ENCODE data around the gene SLC5A5. TPM values are rescaled to one million over a fixed set of nuclear protein-coding genes. Genes with fewer than 3 reads are reported as not detected.
A peak's percentile ranks its signal among the peaks of the same experiment; 100 is the strongest.

Gene SLC5A5
- total and polyA plus RNA-seq, 3 experiments from 2014 or later = 0.33 to 1.7 (median 1.2) TPM

DNA sequence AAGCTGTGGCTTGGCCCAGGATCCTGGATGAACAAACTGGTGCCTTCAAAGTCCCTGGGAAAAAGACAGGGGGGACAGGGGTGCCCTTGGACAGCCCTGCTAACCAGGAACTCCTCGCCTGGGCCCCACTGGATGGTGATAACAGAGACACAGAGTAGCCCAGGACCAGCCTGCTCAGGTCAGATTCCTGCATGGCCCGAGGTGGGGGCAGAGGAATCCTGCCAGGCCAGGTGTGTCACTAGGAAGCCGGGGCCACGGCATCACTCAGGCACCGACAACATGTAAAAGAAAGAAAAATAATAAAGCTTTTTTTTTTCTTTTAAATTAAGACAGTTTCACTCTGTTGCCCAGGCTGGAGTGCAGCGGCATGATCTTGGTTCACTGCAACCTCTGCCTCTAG lies 17.7 kb upstream of the SLC5A5 start:
- no peaks in the 10 kb centered on the region for H3K9me3 Mint-ChIP-seq
- Histone ChIP-seq H3K27ac (ENCODE audit: low read depth, low read length) (no peak overlapping the region), H3K36me3 (ENCODE audit: insufficient read depth, low read length) (no peaks in the 10 kb centered on the region), H3K4me3 (ENCODE audit: low read length) (no peak overlapping the region), H3K27me3 (ENCODE audit: insufficient read depth, low read length, poor library complexity, severe bottlenecking) (no peaks in the 10 kb centered on the region), H3K4me1 (ENCODE audit: insufficient read depth, low read length) (peaks cover 30% of the 10 kb centered on the region), H3K9me3 (ENCODE audit: low read length) (no peaks in the 10 kb centered on the region)
- DNase-seq = no peak
- ChIA-PET POLR2A (no interaction called here), CTCF (interaction anchor here (0.7 to 10.9 kb wide), 11 partner anchors 11 to 578 kb away, joined by 3 to 213 read pairs (median 5); partner anchors contain the start of gene CCDC124)
- peaks cover 0 to 4% of the 10 kb centered on the region in 2 donors for H3K27me3 Mint-ChIP-seq
- H3K27ac Mint-ChIP-seq = no peak overlapping the region
- peaks cover 24 to 32% (median 31%) of the 10 kb centered on the region in 3 donors for H3K4me1 Mint-ChIP-seq
- H3K4me3 Mint-ChIP-seq = no peak overlapping the region
- H3K36me3 Mint-ChIP-seq = no peaks in the 10 kb centered on the region

DNA sequence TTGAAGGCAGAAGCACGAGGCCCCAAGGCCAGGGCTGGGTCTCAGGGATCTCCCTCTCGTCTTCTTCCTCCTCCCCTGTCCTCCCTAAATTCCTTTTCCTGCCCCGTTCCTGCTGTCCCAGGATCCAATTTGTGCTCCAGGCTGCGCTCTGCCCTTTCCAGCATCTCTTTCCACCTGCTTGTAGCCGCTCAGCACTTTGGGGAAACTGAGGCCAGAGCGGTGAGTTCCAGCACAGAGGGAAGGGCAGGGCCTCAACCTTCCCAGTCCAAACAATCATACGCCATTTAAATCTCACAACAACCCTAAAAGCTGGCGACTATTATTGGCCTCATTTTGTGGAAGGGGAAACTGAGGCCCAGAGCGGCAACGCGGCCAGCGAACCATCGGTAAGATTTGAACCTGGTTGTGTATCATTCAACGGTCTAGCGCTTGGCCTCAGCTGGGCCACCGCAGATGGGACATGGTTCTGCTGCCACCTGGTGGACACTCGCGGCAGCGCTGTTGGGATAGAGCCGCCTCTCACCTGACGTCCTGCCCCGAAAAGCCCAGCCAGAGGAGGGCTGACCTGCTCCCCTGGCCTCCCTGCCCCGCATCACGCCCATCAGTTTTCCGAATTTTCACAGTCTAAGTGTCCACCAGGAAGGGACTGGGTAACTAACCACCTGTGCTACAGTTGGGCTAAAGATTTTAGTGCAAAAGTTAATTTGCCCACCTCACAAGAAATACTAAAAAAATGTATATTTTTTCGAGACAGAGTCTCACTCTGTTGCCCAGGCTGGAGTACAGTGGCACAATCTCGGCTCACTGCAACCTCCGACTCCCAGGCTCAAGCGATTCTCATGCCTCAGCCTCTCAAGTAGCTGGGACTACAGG lies 16.2 kb upstream of the SLC5A5 start:
- peaks cover 0 to 2% (median 0%) of the 10 kb centered on the region in 5 donors for H3K9me3 Mint-ChIP-seq
- ChIA-PET POLR2A (interaction anchor here (1.5 kb wide), 1 partner anchor 152 kb away, joined by 5 read pairs; no protein-coding TSS in a partner anchor), CTCF (interaction anchor here (0.6 to 10.9 kb wide), 22 partner anchors 9 to 397 kb away, joined by 3 to 213 read pairs (median 5); partner anchors contain the start of gene CCDC124)
- peaks cover 4% of the 10 kb centered on the region for H3K36me3 ChIP-seq (ENCODE audit: insufficient read depth, low read length)
- H3K36me3 Mint-ChIP-seq = peaks cover 0 to 8% (median 3%) of the 10 kb centered on the region in 3 donors
- peaks cover 0 to 4% of the 10 kb centered on the region in 2 donors for H3K27me3 Mint-ChIP-seq
- H3K9me3 ChIP-seq (ENCODE audit: low read length) = no peaks in the 10 kb centered on the region
- H3K27me3 ChIP-seq (ENCODE audit: insufficient read depth, low read length, poor library complexity, severe bottlenecking) = no peaks in the 10 kb centered on the region
- H3K4me1 Mint-ChIP-seq = peaks cover 29 to 35% (median 32%) of the 10 kb centered on the region in 3 donors
- H3K4me1 ChIP-seq (ENCODE audit: insufficient read depth, low read length) = peaks cover 23% of the 10 kb centered on the region
- H3K27ac ChIP-seq (ENCODE audit: low read depth, low read length) = no peak overlapping the region
- no peak overlapping the region for H3K4me3 ChIP-seq (ENCODE audit: low read length)
- H3K4me3 Mint-ChIP-seq = peak overlapping the region in 1 of 7 donors; percentile 34
- DNase-seq = peak; percentile 76 to 89 (median 86)
- peak overlapping the region in 3 of 8 donors; percentile 64 to 66 (median 66) for H3K27ac Mint-ChIP-seq

DNA sequence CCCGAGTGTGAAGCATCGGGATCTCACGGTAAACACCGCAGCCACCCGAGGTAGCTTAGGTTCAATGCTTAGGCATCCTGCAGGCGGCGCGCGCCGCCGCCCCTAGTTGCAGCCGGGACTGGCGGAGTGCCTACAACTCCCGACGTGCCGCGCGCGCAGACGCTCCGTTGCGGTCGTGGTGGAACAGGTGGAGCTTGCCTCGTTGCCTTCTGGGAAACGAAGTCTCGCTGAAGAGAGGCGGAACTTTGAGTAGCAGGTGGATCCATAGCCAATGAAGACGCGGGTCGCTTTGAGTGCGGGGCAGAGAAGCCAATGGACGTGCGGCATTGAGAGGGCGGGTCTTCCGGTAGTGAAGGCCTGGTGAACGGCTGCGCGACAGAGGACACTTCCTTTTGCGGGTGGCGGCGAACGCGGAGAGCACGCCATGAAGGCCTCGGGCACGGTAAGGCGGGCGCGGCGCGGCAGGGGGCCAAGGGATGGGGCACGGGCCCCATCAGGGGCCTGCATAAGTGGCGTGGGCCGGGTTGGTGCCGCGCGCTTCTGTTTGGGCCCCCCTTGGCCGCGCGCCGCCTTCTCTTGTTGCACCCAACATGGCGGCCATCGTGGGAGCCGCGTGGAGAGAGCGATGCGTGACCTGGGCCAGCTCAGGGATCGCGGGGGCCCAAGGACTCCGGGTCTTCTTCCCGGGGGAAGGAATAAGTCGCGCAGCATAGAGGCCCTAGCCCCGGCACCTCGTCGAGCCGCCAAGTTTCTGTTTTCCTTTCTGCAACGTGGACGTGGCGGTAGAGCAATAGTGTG lies 12.0 kb upstream of the SLC5A5 start, which contains the start of gene RPL18A:
Gene RPL18A (plus strand): TSS at position 378 of the 798 bp plus-strand sequence. CDS start 47 bp downstream, at position 425.
- Mint-ChIP-seq H3K9me3 (peaks cover 0 to 2% (median 0%) of the 10 kb centered on the region in 5 donors), H3K36me3 (peaks cover 0 to 48% (median 5%) of the 10 kb centered on the region in 3 donors), H3K4me3 (peak within 1 kb of the TSS; percentile 93 to 100 (median 97)), H3K4me1 (peaks cover 34 to 40% (median 36%) of the 10 kb centered on the region in 3 donors), H3K27me3 (peaks cover 0 to 4% of the 10 kb centered on the region in 2 donors), H3K27ac (peak within 1 kb of the TSS; percentile 81 to 100 (median 96))
- Histone ChIP-seq H3K36me3 (ENCODE audit: insufficient read depth, low read length) (peaks cover 37% of the 10 kb centered on the region), H3K4me1 (ENCODE audit: insufficient read depth, low read length) (peaks cover 27% of the 10 kb centered on the region), H3K27ac (ENCODE audit: low read depth, low read length) (peak within 1 kb of the TSS; percentile 80), H3K9me3 (ENCODE audit: low read length) (no peaks in the 10 kb centered on the region), H3K27me3 (ENCODE audit: insufficient read depth, low read length, poor library complexity, severe bottlenecking) (no peaks in the 10 kb centered on the region), H3K4me3 (ENCODE audit: low read length) (peak within 1 kb of the TSS; percentile 95)
- DNase-seq = peak; percentile 97 to 99 (median 99)
- ChIA-PET POLR2A (interaction anchor here (0.5 to 4.0 kb wide), 29 partner anchors 9 to 1197 kb away, joined by 3 to 124 read pairs (median 6); partner anchors contain the start of genes CCDC124, COPE, DDX49 and FCHO1), CTCF (interaction anchor here (0.6 to 10.9 kb wide), 52 partner anchors 8 to 416 kb away, joined by 3 to 213 read pairs (median 4); partner anchors contain the start of genes B3GNT3, CCDC124, FCHO1 and JAK3)

- no peaks in the 10 kb centered on the region for H3K27me3 ChIP-seq (ENCODE audit: insufficient read depth, low read length, poor library complexity, severe bottlenecking)
- H3K9me3 ChIP-seq (ENCODE audit: low read length) = no peaks in the 10 kb centered on the region
- DNase-seq = no peak
- Mint-ChIP-seq H3K9me3 (peaks cover 0 to 2% (median 0%) of the 10 kb centered on the region in 5 donors), H3K27ac (peak overlapping the region; percentile 81 to 100 (median 96)), H3K36me3 (peaks cover 0 to 56% (median 5%) of the 10 kb centered on the region in 3 donors), H3K4me1 (peaks cover 31 to 43% (median 33%) of the 10 kb centered on the region in 3 donors), H3K27me3 (peaks cover 0 to 4% of the 10 kb centered on the region in 2 donors), H3K4me3 (peak overlapping the region; percentile 93 to 100 (median 97))
- ChIA-PET POLR2A (interaction anchor here (0.6 to 4.0 kb wide), 8 partner anchors 11 to 1196 kb away, joined by 3 to 124 read pairs (median 10); partner anchors contain the start of genes CCDC124, JAK3, PGLS and SLC5A5), CTCF (interaction anchor here (0.9 to 10.9 kb wide), 17 partner anchors 10 to 199 kb away, joined by 3 to 213 read pairs (median 7); partner anchors contain the start of genes CCDC124, FCHO1, JAK3 and SLC5A5)
- H3K27ac ChIP-seq (ENCODE audit: low read depth, low read length) = peak overlapping the region; percentile 80
- peak overlapping the region; percentile 95 for H3K4me3 ChIP-seq (ENCODE audit: low read length)
- H3K36me3 ChIP-seq (ENCODE audit: insufficient read depth, low read length) = peaks cover 37% of the 10 kb centered on the region
- H3K4me1 ChIP-seq (ENCODE audit: insufficient read depth, low read length) = peaks cover 23% of the 10 kb centered on the region
These were observed 11.3 kb upstream of the SLC5A5 start for GRCh38 chr19:17860331-17860992.

DNA sequence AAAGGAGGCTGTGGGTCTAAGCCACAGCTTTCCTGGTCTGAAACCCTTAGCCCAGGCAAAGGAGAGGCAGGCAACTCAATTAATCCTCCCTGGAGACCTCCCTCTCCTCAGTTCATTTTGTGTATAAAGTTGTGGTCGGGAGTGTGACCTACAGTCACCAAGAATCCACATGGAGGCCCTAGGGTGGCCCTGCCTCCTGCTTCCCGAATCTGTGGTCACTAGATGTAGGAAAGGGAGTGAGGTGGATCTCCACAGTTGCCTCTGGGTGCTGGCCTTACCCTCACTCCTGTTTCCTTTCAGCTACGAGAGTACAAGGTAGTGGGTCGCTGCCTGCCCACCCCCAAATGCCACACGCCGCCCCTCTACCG lies 10.8 kb upstream of the SLC5A5 start:
- H3K36me3 ChIP-seq (ENCODE audit: insufficient read depth, low read length) = peaks cover 37% of the 10 kb centered on the region
- H3K4me1 Mint-ChIP-seq = peaks cover 28 to 39% (median 29%) of the 10 kb centered on the region in 3 donors
- peak overlapping the region; percentile 93 to 100 (median 97) for H3K4me3 Mint-ChIP-seq
- H3K27me3 Mint-ChIP-seq = peaks cover 0 to 1% of the 10 kb centered on the region in 2 donors
- H3K27me3 ChIP-seq (ENCODE audit: insufficient read depth, low read length, poor library complexity, severe bottlenecking) = no peaks in the 10 kb centered on the region
- H3K27ac ChIP-seq (ENCODE audit: low read depth, low read length) = peak overlapping the region; percentile 13
- ChIA-PET POLR2A (interaction anchor here (0.6 to 4.0 kb wide), 3 partner anchors 11 to 140 kb away, joined by 3 to 124 read pairs (median 15); partner anchors contain the start of genes CCDC124 and SLC5A5), CTCF (interaction anchor here (3.2 to 10.9 kb wide), 3 partner anchors 11 to 135 kb away, joined by 21 to 213 read pairs (median 38); partner anchors contain the start of genes CCDC124 and SLC5A5)
- peaks cover 0 to 60% (median 5%) of the 10 kb centered on the region in 3 donors for H3K36me3 Mint-ChIP-seq
- peaks cover 18% of the 10 kb centered on the region for H3K4me1 ChIP-seq (ENCODE audit: insufficient read depth, low read length)
- peaks cover 0 to 2% (median 0%) of the 10 kb centered on the region in 5 donors for H3K9me3 Mint-ChIP-seq
- H3K4me3 ChIP-seq (ENCODE audit: low read length) = peak overlapping the region; percentile 95
- no peak for DNase-seq
- peak overlapping the region; percentile 74 to 98 (median 90) for H3K27ac Mint-ChIP-seq
- H3K9me3 ChIP-seq (ENCODE audit: low read length) = no peaks in the 10 kb centered on the region

GRCh38 chr19:17861542-17862402 lies 10.0 kb upstream of the SLC5A5 start:
- peaks cover 28 to 39% (median 29%) of the 10 kb centered on the region in 3 donors for H3K4me1 Mint-ChIP-seq
- no peaks in the 10 kb centered on the region for H3K27me3 ChIP-seq (ENCODE audit: insufficient read depth, low read length, poor library complexity, severe bottlenecking)
- peak overlapping the region; percentile 37 to 100 (median 96) for H3K4me3 Mint-ChIP-seq
- CTCF ChIA-PET = interaction anchor here (10.9 kb wide), 1 partner anchor 71 kb away, joined by 213 read pairs; the partner anchor contains the start of gene CCDC124
- peaks cover 18% of the 10 kb centered on the region for H3K4me1 ChIP-seq (ENCODE audit: insufficient read depth, low read length)
- H3K27ac ChIP-seq (ENCODE audit: low read depth, low read length) = peak overlapping the region; percentile 13
- DNase-seq = no peak
- H3K36me3 Mint-ChIP-seq = peaks cover 0 to 60% (median 5%) of the 10 kb centered on the region in 3 donors
- POLR2A ChIA-PET = interaction anchor here (0.5 to 4.0 kb wide), 3 partner anchors 14 to 94 kb away, joined by 3 to 124 read pairs (median 4); partner anchors contain the start of genes CCDC124 and JAK3
- H3K36me3 ChIP-seq (ENCODE audit: insufficient read depth, low read length) = peaks cover 37% of the 10 kb centered on the region
- peaks cover 0 to 1% of the 10 kb centered on the region in 2 donors for H3K27me3 Mint-ChIP-seq
- peak overlapping the region; percentile 95 for H3K4me3 ChIP-seq (ENCODE audit: low read length)
- H3K9me3 ChIP-seq (ENCODE audit: low read length) = no peaks in the 10 kb centered on the region
- peaks cover 0 to 2% (median 0%) of the 10 kb centered on the region in 5 donors for H3K9me3 Mint-ChIP-seq
- peak overlapping the region; percentile 75 to 98 (median 90) for H3K27ac Mint-ChIP-seq

Data from CD8-positive, alpha-beta memory T cell (primary cell).